AG04449 (cell line): ENCODE measurements around the gene PIK3CG.

Source experiments
- CTCF ChIA-PET: fragments of 350-600 bp; formaldehyde crosslinking; extraction: SDS; loops from one replicate; lab custom pipeline; 2021; ENCODE audit warnings: antibody characterized with exemption; lab: Yijun Ruan, JAX
- POLR2A ChIA-PET: fragments of 400-600, 350-600 bp; formaldehyde crosslinking; extraction: SDS; loops from one replicate; lab custom pipeline; 2020; ENCODE audit warnings: antibody characterized with exemption, inconsistent platforms; lab: Yijun Ruan, JAX
- DNase-seq: peaks from one replicate; pipeline ENCODE4 v3.0.0-alpha.2; 2010; ENCODE audit warnings: low read depth, low spot score
- H3K4me3 ChIP-seq: 2 replicates; pipeline ENCODE4 v1.5.1; 2011; ENCODE audit warnings: low read depth, mild to moderate bottlenecking, control low read depth, low read length
- CTCF ChIP-seq: IDR thresholded peaks from one replicate; pipeline ENCODE4 v1.5.1; 2011; ENCODE audit warnings: mild to moderate bottlenecking, moderate library complexity, low read length, control low read depth, inconsistent platforms; ENCODE audit not compliant: insufficient read depth; ENCODE audit errors: missing control alignments

Gene PIK3CG

GRCh38 chr7:106901828-106902441 is 36.9 kb downstream of the PIK3CG start:
- POLR2A ChIA-PET, result no interaction called here

DNA sequence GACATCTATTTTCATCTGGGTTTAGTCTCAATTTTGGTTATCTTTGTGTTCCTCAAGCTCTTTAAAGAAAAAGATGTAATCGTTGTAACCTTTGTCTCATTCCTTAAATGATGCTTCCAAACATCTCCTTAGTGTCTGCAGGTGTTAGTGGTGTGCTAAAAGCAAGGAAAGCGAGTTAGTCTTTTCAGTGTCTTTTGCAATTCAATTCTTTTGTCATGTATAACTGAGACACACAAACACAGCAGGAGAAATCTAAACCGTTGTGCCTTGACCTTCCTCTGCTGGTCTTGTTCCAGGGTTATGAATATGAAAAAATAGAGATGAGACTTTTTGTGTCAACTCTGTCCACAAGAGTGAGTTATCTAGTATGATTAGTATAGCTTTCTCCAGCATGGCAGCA is 40.7 kb downstream of the PIK3CG start:
- POLR2A ChIA-PET, result no interaction called here
- CTCF ChIA-PET, result interaction anchor here (0.8 kb wide), 1 partner anchor 15 kb away, joined by 3 read pairs; no protein-coding TSS in a partner anchor
- no peak for TF ChIP-seq CTCF
- DNase-seq, result no peak
- H3K4me3 ChIP-seq, result no peak overlapping the region

More at GRCh38 chr7:106901828-106902441, 36.9 kb downstream of the PIK3CG start:
- CTCF ChIA-PET, result interaction anchor here (1.3 kb wide), 1 partner anchor 10 kb away, joined by 5 read pairs; no protein-coding TSS in a partner anchor
- TF ChIP-seq CTCF, result no peak
- no peak for DNase-seq
- H3K4me3 ChIP-seq, result no peak overlapping the region

- no peak for TF ChIP-seq CTCF
- CTCF ChIA-PET, result interaction anchor here (1.0 kb wide), 1 partner anchor 11 kb away, joined by 5 read pairs; no protein-coding TSS in a partner anchor
- POLR2A ChIA-PET, result no interaction called here
- no peak overlapping the region for H3K4me3 ChIP-seq
- DNase-seq, result no peak
Observed at GRCh38 chr7:106911959-106912358, 46.9 kb downstream of the PIK3CG start.

DNA sequence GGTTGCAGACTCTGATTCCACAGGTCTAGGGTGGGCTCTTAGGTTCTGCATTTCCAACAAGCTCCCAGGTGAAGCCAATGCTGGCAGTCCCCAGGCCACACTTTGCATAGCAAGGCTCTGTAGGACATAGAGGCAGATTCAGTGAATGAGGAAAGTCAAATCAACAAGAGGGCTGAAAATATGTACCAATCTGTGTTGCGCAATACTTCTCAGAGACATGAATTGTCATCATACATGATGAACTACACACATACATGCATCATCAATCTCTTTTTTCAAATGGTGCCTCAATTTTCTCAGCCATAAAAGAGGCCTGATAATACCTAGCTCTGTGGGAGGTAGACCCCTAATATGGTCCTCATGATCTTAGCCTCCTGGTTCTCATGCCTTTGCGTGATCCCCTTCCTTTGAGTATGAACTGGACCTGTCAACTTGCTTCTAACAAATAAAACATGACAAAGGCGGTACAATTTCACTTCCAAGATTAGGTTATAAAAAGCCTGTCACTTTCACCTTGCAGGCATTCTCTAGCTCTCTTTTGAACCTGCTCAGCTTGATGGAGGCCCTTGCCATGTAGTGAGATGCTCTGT is 49.0 kb downstream of the PIK3CG start:
- ChIA-PET CTCF (no interaction called here), POLR2A (no interaction called here)
- TF ChIP-seq CTCF, result no peak
- H3K4me3 ChIP-seq, result no peak overlapping the region
- DNase-seq, result no peak

DNA sequence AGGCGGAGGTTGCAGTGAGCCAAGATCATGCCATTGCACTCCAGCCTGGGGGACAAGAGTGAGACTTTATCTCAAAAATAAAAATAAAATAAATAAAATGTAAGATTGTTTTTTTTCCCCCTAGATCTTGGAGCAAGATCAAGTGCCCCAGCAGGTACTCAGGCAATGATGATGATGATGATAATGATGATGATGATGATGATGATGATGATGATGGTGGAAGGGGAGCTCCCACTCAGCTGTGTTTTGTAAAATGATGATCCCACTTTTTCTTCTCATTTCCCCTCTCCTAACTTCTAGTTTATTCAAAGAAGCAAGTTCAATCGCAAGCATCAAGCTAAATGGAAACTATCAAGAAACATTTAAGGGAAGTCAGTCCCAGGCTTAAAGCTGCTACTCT is 50.3 kb downstream of the PIK3CG start:
- ChIA-PET CTCF (interaction anchor here (0.7 kb wide), 1 partner anchor 235 kb away, joined by 3 read pairs; no protein-coding TSS in a partner anchor), POLR2A (no interaction called here)
- no peak for TF ChIP-seq CTCF
- DNase-seq, result no peak
- no peak overlapping the region for H3K4me3 ChIP-seq

GRCh38 chr7:106915873-106916272 is 50.8 kb downstream of the PIK3CG start:
- CTCF ChIA-PET, result no interaction called here
- TF ChIP-seq CTCF, result no peak
- DNase-seq, result no peak
- H3K4me3 ChIP-seq, result no peak overlapping the region
- POLR2A ChIA-PET, result no interaction called here
